ENCODE results near the gene DNAH7. TPM values are rescaled to one million over a fixed set of nuclear protein-coding genes. Genes with fewer than 3 reads are reported as not detected.

DNAH7 gene
- total and polyA plus RNA-seq, 8 donors: 0.15 to 48.1 (median 0.98) TPM

DNA sequence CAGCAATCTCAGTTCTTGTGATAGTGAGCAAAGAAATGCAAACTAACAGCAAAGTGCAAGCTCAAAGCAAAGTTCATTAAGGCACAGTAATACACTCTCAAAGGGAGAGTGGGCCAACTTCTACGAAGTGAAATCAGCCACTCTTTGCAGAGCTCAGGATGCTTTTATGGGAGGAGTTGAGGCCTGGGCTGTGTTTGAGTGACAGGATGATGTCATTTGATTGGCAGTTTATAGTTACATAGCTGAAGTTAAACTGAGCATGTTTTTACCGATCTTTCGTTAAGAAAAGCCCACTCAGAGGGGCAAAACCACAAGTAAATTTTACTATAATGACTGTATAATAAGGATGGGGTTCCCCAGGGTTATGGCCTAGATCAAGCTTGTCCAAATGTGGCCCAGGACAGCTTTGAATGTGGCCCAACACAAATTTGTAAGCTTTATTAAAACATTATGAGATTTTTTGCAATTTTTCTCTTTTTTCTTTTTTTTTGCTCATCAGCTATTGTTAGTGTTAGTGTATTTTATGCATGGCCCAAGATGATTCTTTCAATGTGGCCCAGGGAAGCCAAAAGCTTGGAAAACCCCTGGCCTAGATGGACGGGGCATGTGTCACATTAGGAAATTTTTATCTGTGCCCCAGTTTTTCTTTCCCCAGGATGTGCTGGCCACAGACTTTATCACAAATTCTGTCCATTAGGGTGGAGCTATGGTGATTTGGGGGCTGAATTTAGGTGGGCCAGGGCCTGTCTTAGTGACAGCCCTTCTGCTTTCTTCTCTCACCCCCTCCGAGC, 8.3 kb upstream of the DNAH7 start:
- H3K27me3 ChIP-seq: no peaks in the 10 kb centered on the region
- WGBS, 5 donors: 55 to 76% (median 68%) methylated on average over 5 of the region's 5 CpGs
- peaks cover 0 to 18% (median 7%) of the 10 kb centered on the region in 4 donors for H3K4me1 ChIP-seq
- TF ChIP-seq POLR2A (IDR thresholded peaks at IDR 0.05): no peak
- no peak for TF ChIP-seq POLR2AphosphoS5 (IDR thresholded peaks at IDR 0.05)
- no peak for TF ChIP-seq EP300 (IDR thresholded peaks at IDR 0.05)
- TF ChIP-seq, protein P1, sequence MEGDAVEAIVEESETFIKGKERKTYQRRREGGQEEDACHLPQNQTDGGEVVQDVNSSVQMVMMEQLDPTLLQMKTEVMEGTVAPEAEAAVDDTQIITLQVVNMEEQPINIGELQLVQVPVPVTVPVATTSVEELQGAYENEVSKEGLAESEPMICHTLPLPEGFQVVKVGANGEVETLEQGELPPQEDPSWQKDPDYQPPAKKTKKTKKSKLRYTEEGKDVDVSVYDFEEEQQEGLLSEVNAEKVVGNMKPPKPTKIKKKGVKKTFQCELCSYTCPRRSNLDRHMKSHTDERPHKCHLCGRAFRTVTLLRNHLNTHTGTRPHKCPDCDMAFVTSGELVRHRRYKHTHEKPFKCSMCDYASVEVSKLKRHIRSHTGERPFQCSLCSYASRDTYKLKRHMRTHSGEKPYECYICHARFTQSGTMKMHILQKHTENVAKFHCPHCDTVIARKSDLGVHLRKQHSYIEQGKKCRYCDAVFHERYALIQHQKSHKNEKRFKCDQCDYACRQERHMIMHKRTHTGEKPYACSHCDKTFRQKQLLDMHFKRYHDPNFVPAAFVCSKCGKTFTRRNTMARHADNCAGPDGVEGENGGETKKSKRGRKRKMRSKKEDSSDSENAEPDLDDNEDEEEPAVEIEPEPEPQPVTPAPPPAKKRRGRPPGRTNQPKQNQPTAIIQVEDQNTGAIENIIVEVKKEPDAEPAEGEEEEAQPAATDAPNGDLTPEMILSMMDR (IDR thresholded peaks at IDR 0.05): no peak
- no peak overlapping the region for H3K4me3 ChIP-seq
- no peaks in the 10 kb centered on the region for H3K36me3 ChIP-seq
- DNase-seq: no peak
- no peak overlapping the region for H3K27ac ChIP-seq
- H3K9me3 ChIP-seq: no peaks in the 10 kb centered on the region
- intact Hi-C loops (cut with DNase I; ENCODE audit: low total_unique reads): loop anchor here (10.0 kb wide), 1 partner anchor 258 kb away; no protein-coding TSS in a partner anchor

DNA sequence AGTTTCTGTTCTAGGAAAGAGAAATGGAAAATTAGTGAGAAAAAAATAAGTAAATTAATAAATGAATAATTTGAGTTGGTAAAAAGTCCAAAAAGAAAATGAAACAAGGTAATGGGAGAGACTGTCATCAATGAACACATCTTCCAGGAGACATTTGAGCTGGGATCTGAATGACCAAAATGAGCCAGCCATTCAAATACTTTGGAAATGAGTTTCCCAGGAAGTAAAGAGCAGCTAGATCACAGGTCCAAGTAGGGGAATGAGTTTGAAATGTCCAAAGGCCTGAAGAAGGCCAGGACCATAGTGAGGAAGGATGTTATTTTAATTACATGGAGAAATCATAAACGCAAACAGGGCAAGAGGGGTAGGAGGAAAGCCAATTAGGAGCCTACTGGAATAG, 6.6 kb upstream of the DNAH7 start:
- no peaks in the 10 kb centered on the region for H3K9me3 ChIP-seq
- no peak for DNase-seq
- TF ChIP-seq POLR2A (IDR thresholded peaks at IDR 0.05): no peak
- no peak for TF ChIP-seq POLR2AphosphoS5 (IDR thresholded peaks at IDR 0.05)
- no peak for TF ChIP-seq EP300 (IDR thresholded peaks at IDR 0.05)
- TF ChIP-seq, protein P1 (IDR thresholded peaks at IDR 0.05): no peak
- no peaks in the 10 kb centered on the region for H3K27me3 ChIP-seq
- H3K4me3 ChIP-seq: no peak overlapping the region
- peaks cover 0 to 17% (median 7%) of the 10 kb centered on the region in 4 donors for H3K4me1 ChIP-seq
- intact Hi-C loops (cut with DNase I; ENCODE audit: low total_unique reads): loop anchor here (10.0 kb wide), 1 partner anchor 260 kb away; no protein-coding TSS in a partner anchor
- WGBS, 5 donors: 0% methylated on average over 1 of the region's 1 CpG
- H3K27ac ChIP-seq: no peak overlapping the region
- H3K36me3 ChIP-seq: no peaks in the 10 kb centered on the region

DNA sequence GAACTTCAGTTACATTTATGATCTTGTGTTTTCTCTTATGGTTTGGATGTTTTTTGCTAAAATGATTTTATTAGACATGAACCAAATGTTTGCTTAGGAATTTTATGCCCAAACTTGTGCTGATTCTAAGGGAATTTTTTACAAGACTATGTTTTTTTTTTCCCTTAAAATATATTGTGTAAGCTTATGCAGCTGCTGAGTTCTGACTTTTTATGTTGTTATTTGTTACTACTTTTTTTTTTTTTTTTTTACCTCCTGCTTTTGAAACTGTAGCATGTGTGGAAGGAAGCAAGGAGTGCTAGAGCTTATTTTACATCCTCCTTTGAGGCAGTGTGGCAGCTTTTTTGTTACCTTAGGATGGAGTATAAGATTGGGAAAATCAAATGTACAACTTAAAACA, 6.0 kb upstream of the DNAH7 start:
- Histone ChIP-seq H3K36me3 (no peaks in the 10 kb centered on the region), H3K4me3 (no peak overlapping the region), H3K27ac (no peak overlapping the region), H3K9me3 (no peaks in the 10 kb centered on the region), H3K27me3 (no peaks in the 10 kb centered on the region), H3K4me1 (peaks cover 0 to 12% (median 5%) of the 10 kb centered on the region in 4 donors)
- intact Hi-C loops (cut with DNase I; ENCODE audit: low total_unique reads): loop anchor here (10.0 kb wide), 1 partner anchor 260 kb away; no protein-coding TSS in a partner anchor
- no peak for TF ChIP-seq POLR2A (IDR thresholded peaks at IDR 0.05)
- TF ChIP-seq EP300 (IDR thresholded peaks at IDR 0.05): no peak
- TF ChIP-seq, protein P1 (IDR thresholded peaks at IDR 0.05): no peak
- TF ChIP-seq POLR2AphosphoS5 (IDR thresholded peaks at IDR 0.05): no peak
- DNase-seq: no peak

DNA sequence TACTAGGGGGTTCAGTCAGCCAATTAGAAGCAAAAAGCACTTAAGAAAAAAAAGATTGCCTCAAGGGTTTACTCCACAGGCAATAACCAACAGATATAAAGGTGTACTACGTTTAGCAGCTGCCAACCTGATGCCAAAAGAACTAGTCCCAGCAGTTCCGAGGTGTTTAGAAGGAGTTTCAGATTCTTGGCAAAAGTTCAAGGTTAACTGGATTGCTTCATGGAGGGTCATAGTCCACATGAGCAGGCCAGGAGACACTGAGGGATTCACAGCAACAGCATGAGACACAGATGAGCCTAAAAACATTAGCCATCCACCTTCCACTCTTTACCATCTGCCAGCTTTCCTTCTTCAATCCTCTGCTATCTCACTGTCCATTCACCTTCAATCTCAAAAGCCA, 4.9 kb upstream of the DNAH7 start:
- H3K4me3 ChIP-seq: no peak overlapping the region
- no peak overlapping the region for H3K27ac ChIP-seq
- no peaks in the 10 kb centered on the region for H3K27me3 ChIP-seq
- TF ChIP-seq POLR2AphosphoS5 (IDR thresholded peaks at IDR 0.05) (no peak), EP300 (IDR thresholded peaks at IDR 0.05) (no peak), POLR2A (IDR thresholded peaks at IDR 0.05) (no peak)
- TF ChIP-seq, protein P1 (IDR thresholded peaks at IDR 0.05): no peak
- H3K36me3 ChIP-seq: no peaks in the 10 kb centered on the region
- H3K4me1 ChIP-seq: peaks cover 0 to 12% (median under 1%) of the 10 kb centered on the region in 4 donors
- no peak for DNase-seq
- WGBS, 5 donors: 20 to 33% (median 26%) methylated on average over 2 of the region's 2 CpGs
- no peaks in the 10 kb centered on the region for H3K9me3 ChIP-seq
- intact Hi-C loops (cut with DNase I; ENCODE audit: low total_unique reads): loop anchor here (10.0 kb wide), 1 partner anchor 261 kb away; no protein-coding TSS in a partner anchor
